Panc1 (cell line): ENCODE data around the gene PPP1R9B. TPM values are rescaled to one million over a fixed set of nuclear protein-coding genes. Genes with fewer than 3 reads are reported as not detected.
A peak's percentile ranks its signal among the peaks of the same experiment; 100 is the strongest.

Source experiments
- ATAC-seq: fragments of 200-7000 bp; cut with Tn5 transposase; 2 replicates; pipeline ENCODE4 v1.9.1; 2020; ENCODE audit warnings: mild to moderate bottlenecking, moderate library complexity
- BruUV-seq: library from RNA; stranded (reverse); fragments of 400-500 nt; replicated peaks from 2 replicates; lab custom pipeline; 2021; lab: Mats Ljungman, UMichigan
- CTCF ChIA-PET: fragments of 300-600 bp; sonication (Branson Sonifier 250); formaldehyde crosslinking; loops from one replicate; lab custom pipeline; 2022; ENCODE audit warnings: antibody characterized with exemption; lab: Charles Lee
- POLR2A ChIA-PET: fragments of 300-600 bp; sonication (Branson Sonifier 250); formaldehyde crosslinking; loops from one replicate; lab custom pipeline; 2022; ENCODE audit warnings: antibody characterized with exemption; lab: Charles Lee
- DNase-seq: peaks from one replicate; pipeline ENCODE4 v3.0.0-alpha.2; 2010; ENCODE audit warnings: low read depth, low spot score
- H3K27ac ChIP-seq: 2 replicates; pipeline ENCODE4 v1.5.1; 2011; ENCODE audit warnings: mild to moderate bottlenecking, low read length, inconsistent platforms
- H3K27me3 ChIP-seq: fragments of 200-500 bp; sonication (Bioruptor generic); 2 replicates; pipeline ENCODE4 v1.6.0; 2014; ENCODE audit warnings: low read length, inconsistent platforms; ENCODE audit not compliant: control insufficient read depth, insufficient read depth
- H3K36me3 ChIP-seq: fragments of 200-500 bp; sonication (Bioruptor generic); 2 replicates; pipeline ENCODE4 v1.5.1; 2014; ENCODE audit warnings: inconsistent platforms, mild to moderate bottlenecking, low read length, moderate library complexity; ENCODE audit not compliant: control insufficient read depth, insufficient read depth
- H3K4me1 ChIP-seq: 2 replicates; pipeline ENCODE4 v1.5.1; 2011; ENCODE audit warnings: inconsistent platforms, mild to moderate bottlenecking, low read length, moderate library complexity; ENCODE audit not compliant: control insufficient read depth, insufficient read depth
- H3K4me3 ChIP-seq, 2 experiments: 2 replicates each; pipeline ENCODE4 v1.5.1; 2011 to 2012; ENCODE audit warnings: low read depth in 2 of 2, low read length in 2 of 2, mild to moderate bottlenecking in 2 of 2, inconsistent platforms in 1 of 2, moderate library complexity in 1 of 2
- H3K9me3 ChIP-seq: fragments of 200-500 bp; sonication (Bioruptor generic); 2 replicates; pipeline ENCODE4 v1.5.1; 2014; ENCODE audit warnings: low read depth, mild to moderate bottlenecking, inconsistent platforms, low read length, moderate library complexity; ENCODE audit not compliant: control insufficient read depth, insufficient read depth
- CTCF ChIP-seq: fragments of 450-650 bp; IDR thresholded peaks from 2 replicates; pipeline ENCODE4 v1.5.1; 2017; ENCODE audit warnings: mild to moderate bottlenecking
- POLR2AphosphoS5 ChIP-seq: IDR thresholded peaks from 2 replicates; pipeline ENCODE4 v1.6.1; 2012; ENCODE audit warnings: mild to moderate bottlenecking, low read depth, low read length, moderate library complexity
- REST ChIP-seq, 2 experiments: IDR thresholded peaks; 2 replicates each; pipeline ENCODE4 v1.6.1; 2011 to 2012; ENCODE audit warnings: low read depth in 2 of 2, control low read depth in 1 of 2, low read length in 1 of 2, mild to moderate bottlenecking in 1 of 2, moderate library complexity in 1 of 2; ENCODE audit not compliant: insufficient read depth in 1 of 2
- SIN3A ChIP-seq: IDR thresholded peaks from 2 replicates; pipeline ENCODE4 v1.6.1; 2012; ENCODE audit warnings: low read depth, mild to moderate bottlenecking, low read length, moderate library complexity, borderline replicate concordance; ENCODE audit not compliant: insufficient read depth
- TCF7L2 ChIP-seq: IDR thresholded peaks from 2 replicates; pipeline ENCODE4 v1.6.1; 2011; ENCODE audit warnings: mild to moderate bottlenecking, low read depth, low read length, inconsistent platforms
- in situ Hi-C: cut with HindIII; loops from 2 replicates; pipeline ENCODE4 v1.10.0; 2016; ENCODE audit warnings: low sequenced_read_pairs, low pct_unique_long_range_greater_than_20kb
- intact Hi-C: fragments of 100-400 bp; cut with micrococcal nuclease; formaldehyde crosslinking; loops from one replicate; pipeline ENCODE4 v1.10.0; 2022; ENCODE audit not compliant: unreplicated experiment
- total RNA-seq: library from RNA; stranded (reverse); gene quantifications from one replicate; pipeline ENCODE4 v1.2.1, GENCODE V29; 2021; ENCODE audit not compliant: unreplicated experiment

The PPP1R9B gene
- total RNA-seq, 1 experiment from 2014 or later, result 114 TPM

- in situ Hi-C loops, result no loop called here
- ChIA-PET POLR2A (no interaction called here), CTCF (interaction anchor here (0.6 to 2.6 kb wide), 4 partner anchors 10 to 178 kb away, joined by 3 to 12 read pairs (median 6); no protein-coding TSS in a partner anchor)
- BruUV-seq, result no TSS peak
- Histone ChIP-seq H3K27me3 (no peaks in the 10 kb centered on the region), H3K4me1 (peaks cover 15% of the 10 kb centered on the region), H3K9me3 (no peaks in the 10 kb centered on the region), H3K4me3 (no peak overlapping the region), H3K36me3 (no peaks in the 10 kb centered on the region), H3K27ac (no peak overlapping the region)
- ATAC-seq (0 out of 2 replicates have a peak, but pooled peaks have one; percentile 7), DNase-seq (no peak)
- TF ChIP-seq REST (IDR thresholded peaks at IDR 0.05; ENCODE audit: insufficient read depth in 1 of 2, low read depth in 2 of 2, low read length in 1 of 2) (no peak), SIN3A (no peak), POLR2AphosphoS5 (no peak), TCF7L2 (no peak), CTCF (no peak)
- intact Hi-C loops, result no loop called here
These were observed 37.8 kb downstream of the PPP1R9B start for GRCh38 chr17:50112694-50113093.

- CTCF ChIA-PET, result interaction anchor here (0.5 to 1.0 kb wide), 5 partner anchors 9 to 88 kb away, joined by 3 to 7 read pairs (median 5); no protein-coding TSS in a partner anchor
These were observed 38.5 kb downstream of the PPP1R9B start for GRCh38 chr17:50111673-50112655.

More at GRCh38 chr17:50111673-50112655, 38.5 kb downstream of the PPP1R9B start:
- H3K27ac ChIP-seq, result peak overlapping the region; percentile 58; the same call in 1 of the 2 replicates
- no TSS peak for BruUV-seq
- in situ Hi-C loops (no loop called here), intact Hi-C loops (no loop called here)
- DNase-seq, result no peak
- peaks cover 15% of the 10 kb centered on the region for H3K4me1 ChIP-seq
- no peak overlapping the region for H3K4me3 ChIP-seq
- no peaks in the 10 kb centered on the region for H3K9me3 ChIP-seq
- POLR2A ChIA-PET, result no interaction called here
- no peaks in the 10 kb centered on the region for H3K36me3 ChIP-seq
- peak; percentile 27 for ATAC-seq
- TF ChIP-seq TCF7L2, result no peak
- no peaks in the 10 kb centered on the region for H3K27me3 ChIP-seq
